Gastrocnemius medialis (tissue), 4 donors: ENCODE results near the gene FAM234A.

Experiments
- CTCF ChIP-seq, 5 experiments: fragments of 450-650 bp in 3 of 5; fragments of 200-600 bp in 2 of 5; sonication (generic) in 2 of 5; IDR thresholded peaks in 4 of 5; conservative IDR thresholded peaks in 1 of 5; 1 replicate in 4 of 5; 2 replicates in 1 of 5; pipeline ENCODE4 v1.5.1; 2016 to 2019; ENCODE audit warnings: antibody characterized with exemption in 5 of 5, mild to moderate bottlenecking in 3 of 5, moderate library complexity in 3 of 5
- POLR2A ChIP-seq, 2 donors: fragments of 450-650 bp; IDR thresholded peaks; one replicate each; pipeline ENCODE4 v1.6.1; 2017; ENCODE audit warnings: antibody characterized with exemption in 2 of 2, mild to moderate bottlenecking in 2 of 2, moderate library complexity in 2 of 2

- TF ChIP-seq CTCF (IDR thresholded peaks at IDR 0.05 in 4 of 5, conservative IDR thresholded peaks at IDR 0.05 in 1 of 5) (no peak), POLR2A (IDR thresholded peaks at IDR 0.05) (no peak)
These were observed 52.7 kb downstream of the FAM234A start for GRCh38 chr16:287298-287811.
